ENCODE measurements around the gene RPP14. TPM values are rescaled to one million over a fixed set of nuclear protein-coding genes. Genes with fewer than 3 reads are reported as not detected.

Gene RPP14
- total and polyA plus RNA-seq, 2 of the 4 experiments (the other 2 are of a cell fraction): 6.6 to 7.8 TPM

DNA sequence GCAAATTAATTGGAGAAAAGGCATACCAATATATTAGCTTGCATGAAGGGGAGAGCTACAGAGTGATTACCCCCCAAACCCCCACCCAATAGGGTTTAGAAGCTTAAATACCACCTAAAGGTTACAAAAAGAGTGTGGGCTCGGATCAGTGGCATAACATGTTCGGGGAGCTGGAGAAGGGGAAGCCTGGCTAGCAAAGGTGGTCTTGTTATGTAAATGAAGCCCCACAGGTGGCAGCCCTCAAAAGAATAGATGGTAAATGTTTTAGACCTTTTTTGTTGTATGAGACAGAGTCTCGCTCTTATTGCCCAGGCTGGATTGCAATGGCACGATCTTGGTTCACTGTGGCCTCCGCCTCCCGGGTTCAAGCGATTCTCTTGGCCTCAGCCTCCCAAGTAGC lies 15.7 kb downstream of the RPP14 start:
- no peak overlapping the region for H2BK15ac ChIP-seq (ENCODE audit: low read depth, low read length)
- H3K4ac ChIP-seq (ENCODE audit: low read depth, low read length): no peak overlapping the region
- no peak overlapping the region for H2AK9ac ChIP-seq (replicated peaks; ENCODE audit: low read depth, low read length, poor library complexity)
- H2BK120ac ChIP-seq (ENCODE audit: low read depth, low read length): no peak overlapping the region
- H3K27me3 ChIP-seq (ENCODE audit: control insufficient read depth, insufficient read depth, low read length): no peaks in the 10 kb centered on the region
- ChIA-PET CTCF (interaction anchor here (2.0 kb wide), 1 partner anchor 94 kb away, joined by 7 read pairs; no protein-coding TSS in a partner anchor), POLR2A (ENCODE audit: unreplicated experiment) (interaction anchor here (1.1 kb wide), 1 partner anchor 216 kb away, joined by 3 read pairs; no protein-coding TSS in a partner anchor)
- H2BK20ac ChIP-seq (ENCODE audit: low read depth, low read length): no peak overlapping the region
- no peaks in the 10 kb centered on the region for H3K9me3 ChIP-seq (ENCODE audit: control insufficient read depth, insufficient read depth, low read length)
- H3K23ac ChIP-seq (ENCODE audit: low read depth, low read length): no peak overlapping the region
- ATAC-seq (ENCODE audit: low read depth) (no peak), DNase-seq (no peak)
- 100% methylated on average over 1 of the region's 7 CpGs; no CpG with 5 or more reads in 1 of the 2 experiments for whole genome bisulfite sequencing, 2 experiments (ENCODE audit: extremely low coverage in 2 of 2, insufficient read length in 1 of 2)
- TF ChIP-seq RCOR1 (IDR thresholded peaks at IDR 0.05; ENCODE audit: insufficient replicate concordance, low read length) (no peak), SMC3 (IDR thresholded peaks at IDR 0.05; ENCODE audit: low read depth, low read length) (no peak), MAFK (IDR thresholded peaks at IDR 0.05; ENCODE audit: low read depth, low read length) (no peak), BHLHE40 (IDR thresholded peaks at IDR 0.05; ENCODE audit: low read depth, low read length) (no peak), RFX5 (IDR thresholded peaks at IDR 0.05; ENCODE audit: low read depth, low read length) (no peak)
- no peak overlapping the region for H4K5ac ChIP-seq (ENCODE audit: low read depth, low read length)
- peaks cover 3% of the 10 kb centered on the region; the same call in 1 of the 2 replicates for H4K20me1 ChIP-seq (ENCODE audit: insufficient read depth, low read length)
- peaks cover 13% of the 10 kb centered on the region for H3K4me1 ChIP-seq (ENCODE audit: control insufficient read depth, insufficient read depth, low read length)
- H3K4me3 ChIP-seq (ENCODE audit: insufficient read depth, low read depth, low read length): no peak overlapping the region
- H3K27ac ChIP-seq (ENCODE audit: insufficient read depth, low read length): no peak overlapping the region
- H3K56ac ChIP-seq (ENCODE audit: extremely low read depth, insufficient read depth, low read length): no peak overlapping the region
- H2BK5ac ChIP-seq (ENCODE audit: low read depth, low read length, poor library complexity, severe bottlenecking): no peak overlapping the region
- no peak overlapping the region for H3K18ac ChIP-seq (ENCODE audit: low read depth, low read length)
- peaks cover 4 to 10% of the 10 kb centered on the region in 2 experiments; a peak in 2 of 4 replicates for H3K79me1 ChIP-seq (ENCODE audit: low read depth in 1 of 2, low read length in 2 of 2)
- in situ Hi-C loops (cut with MboI; ENCODE audit: low sequenced_read_pairs) (loop anchor here (10.0 kb wide), 2 partner anchors 173 to 303 kb away; partner anchors contain the start of gene KCTD6), dilution Hi-C loops (cut with HindIII; ENCODE audit: low sequenced_read_pairs, unreplicated experiment) (no loop called here), intact Hi-C loops (cut with micrococcal nuclease) (loop anchor here (1.0 to 2.0 kb wide), 2 partner anchors 93 to 211 kb away; no protein-coding TSS in a partner anchor)
- peaks cover 9% of the 10 kb centered on the region for H3K9me1 ChIP-seq (ENCODE audit: insufficient read depth, low read length)
- H3K9ac ChIP-seq (ENCODE audit: low read depth, low read length): no peak overlapping the region
- H4K91ac ChIP-seq (ENCODE audit: insufficient read depth, low read depth, low read length): no peak overlapping the region
- no peak overlapping the region for H3K14ac ChIP-seq (replicated peaks; ENCODE audit: low read depth, low read length)
- H2AK5ac ChIP-seq (ENCODE audit: low read depth, low read length): no peak overlapping the region
- H2AFZ ChIP-seq (replicated peaks; ENCODE audit: low read length, poor library complexity): no peak overlapping the region
- H4K8ac ChIP-seq (ENCODE audit: low read depth in 2 of 2, low read length in 2 of 2): no peak overlapping the region
- no peak overlapping the region for H3K4me2 ChIP-seq (ENCODE audit: low read depth, low read length)
- peaks cover 16% of the 10 kb centered on the region for H3K36me3 ChIP-seq (ENCODE audit: control insufficient read depth, insufficient read depth, low read length)
- BruUV-seq (replicated peaks): no TSS peak
